Gastrocnemius medialis (tissue), 4 donors: ENCODE results near the gene AK8.

ENCODE experiments used
- POLR2A ChIP-seq, 2 donors: fragments of 450-650 bp; IDR thresholded peaks; one replicate each; pipeline ENCODE4 v1.6.1; 2017; ENCODE audit warnings: antibody characterized with exemption in 2 of 2, mild to moderate bottlenecking in 2 of 2, moderate library complexity in 2 of 2
- TF ChIP-seq, protein P1 (sequence below), 5 experiments: fragments of 450-650 bp in 3 of 5; fragments of 200-600 bp in 2 of 5; sonication (generic) in 2 of 5; IDR thresholded peaks in 4 of 5; conservative IDR thresholded peaks in 1 of 5; 1 replicate in 4 of 5; 2 replicates in 1 of 5; pipeline ENCODE4 v1.5.1; 2016 to 2019; ENCODE audit warnings: antibody characterized with exemption in 5 of 5, mild to moderate bottlenecking in 3 of 5, moderate library complexity in 3 of 5

DNA sequence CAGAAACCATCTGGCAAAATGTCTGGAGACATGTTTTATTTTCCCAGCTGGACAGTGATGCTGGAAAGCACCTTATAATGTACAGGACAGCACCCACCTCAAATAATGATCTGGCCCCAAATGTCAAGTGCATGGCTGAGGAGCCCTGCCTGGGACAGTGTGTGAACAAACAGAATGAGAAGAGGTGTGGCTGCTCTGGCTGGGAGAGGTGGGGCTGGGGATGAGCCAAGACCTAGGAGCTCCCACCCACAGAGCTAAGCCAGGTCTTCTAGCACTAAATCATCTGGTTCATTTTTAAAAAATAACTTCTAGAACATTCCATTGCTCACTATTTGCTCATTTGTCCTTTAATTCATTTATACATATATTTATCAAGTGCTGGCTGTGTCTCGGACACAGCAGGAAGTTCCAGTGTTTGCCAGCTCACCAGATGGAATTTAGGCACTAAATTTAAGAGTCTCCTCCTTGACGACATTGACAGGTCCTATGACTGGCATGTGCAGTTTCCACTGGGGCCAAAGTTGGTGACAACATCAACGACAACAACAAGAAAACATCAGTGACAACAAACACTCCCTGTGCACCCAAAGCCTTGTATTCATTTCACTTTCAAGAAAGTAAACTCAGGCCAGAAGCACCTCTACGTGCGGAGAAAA, 148.7 kb downstream of the AK8 start:
- no peak for TF ChIP-seq POLR2A (IDR thresholded peaks at IDR 0.05)
- TF ChIP-seq, protein P1, sequence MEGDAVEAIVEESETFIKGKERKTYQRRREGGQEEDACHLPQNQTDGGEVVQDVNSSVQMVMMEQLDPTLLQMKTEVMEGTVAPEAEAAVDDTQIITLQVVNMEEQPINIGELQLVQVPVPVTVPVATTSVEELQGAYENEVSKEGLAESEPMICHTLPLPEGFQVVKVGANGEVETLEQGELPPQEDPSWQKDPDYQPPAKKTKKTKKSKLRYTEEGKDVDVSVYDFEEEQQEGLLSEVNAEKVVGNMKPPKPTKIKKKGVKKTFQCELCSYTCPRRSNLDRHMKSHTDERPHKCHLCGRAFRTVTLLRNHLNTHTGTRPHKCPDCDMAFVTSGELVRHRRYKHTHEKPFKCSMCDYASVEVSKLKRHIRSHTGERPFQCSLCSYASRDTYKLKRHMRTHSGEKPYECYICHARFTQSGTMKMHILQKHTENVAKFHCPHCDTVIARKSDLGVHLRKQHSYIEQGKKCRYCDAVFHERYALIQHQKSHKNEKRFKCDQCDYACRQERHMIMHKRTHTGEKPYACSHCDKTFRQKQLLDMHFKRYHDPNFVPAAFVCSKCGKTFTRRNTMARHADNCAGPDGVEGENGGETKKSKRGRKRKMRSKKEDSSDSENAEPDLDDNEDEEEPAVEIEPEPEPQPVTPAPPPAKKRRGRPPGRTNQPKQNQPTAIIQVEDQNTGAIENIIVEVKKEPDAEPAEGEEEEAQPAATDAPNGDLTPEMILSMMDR (IDR thresholded peaks at IDR 0.05 in 4 of 5, conservative IDR thresholded peaks at IDR 0.05 in 1 of 5): no peak
